ENCODE measurements around the gene TEX36. TPM values are rescaled to one million over a fixed set of nuclear protein-coding genes. Genes with fewer than 3 reads are reported as not detected.

The TEX36 gene
- total and polyA plus RNA-seq, 4 donors: 0.40 to 0.77 TPM; not detected in 2

- peak in 2 of 6 donors; percentile 45 to 62 for DNase-seq (ENCODE audit: low read depth in 4 of 6, low spot score in 6 of 6)
- H3K27ac ChIP-seq (ENCODE audit: low read depth, low read length): no peak overlapping the region
- no peaks in the 10 kb centered on the region for H3K9me3 ChIP-seq (ENCODE audit: control insufficient read depth, insufficient read depth, low read length)
- no peak overlapping the region for H3K4me3 ChIP-seq (ENCODE audit: low read depth, low read length)
- no peaks in the 10 kb centered on the region for H3K4me1 ChIP-seq (ENCODE audit: control insufficient read depth, insufficient read depth, low read length)
- no peaks in the 10 kb centered on the region for H3K36me3 ChIP-seq (ENCODE audit: control insufficient read depth, insufficient read depth, low read length)
- no peaks in the 10 kb centered on the region for H3K27me3 ChIP-seq (ENCODE audit: control insufficient read depth, insufficient read depth, low read length)
- 75% methylated on average over 9 of the region's 12 CpGs for WGBS (ENCODE audit: insufficient coverage)
These were observed 9.9 kb upstream of the TEX36 start for GRCh38 chr10:125692601-125693523.

- Histone ChIP-seq H3K9me3 (ENCODE audit: control insufficient read depth, insufficient read depth, low read length) (no peaks in the 10 kb centered on the region), H3K4me3 (ENCODE audit: low read depth, low read length) (no peak overlapping the region), H3K27ac (ENCODE audit: low read depth, low read length) (no peak overlapping the region), H3K4me1 (ENCODE audit: control insufficient read depth, insufficient read depth, low read length) (no peaks in the 10 kb centered on the region), H3K36me3 (ENCODE audit: control insufficient read depth, insufficient read depth, low read length) (no peaks in the 10 kb centered on the region), H3K27me3 (ENCODE audit: control insufficient read depth, insufficient read depth, low read length) (no peaks in the 10 kb centered on the region)
- WGBS (ENCODE audit: insufficient coverage): 50% methylated on average over 1 of the region's 3 CpGs
- DNase-seq (ENCODE audit: low read depth in 4 of 6, low spot score in 6 of 6): peak in 2 of 6 donors; percentile 57 to 77
These were observed 9.2 kb upstream of the TEX36 start for GRCh38 chr10:125692196-125692595.

- H3K36me3 ChIP-seq (ENCODE audit: control insufficient read depth, insufficient read depth, low read length): no peaks in the 10 kb centered on the region
- 54% methylated on average over 13 of the region's 19 CpGs for WGBS (ENCODE audit: insufficient coverage)
- H3K4me1 ChIP-seq (ENCODE audit: control insufficient read depth, insufficient read depth, low read length): no peaks in the 10 kb centered on the region
- peak in 1 of 6 donors; percentile 85 for DNase-seq (ENCODE audit: low read depth in 4 of 6, low spot score in 6 of 6)
- H3K4me3 ChIP-seq (ENCODE audit: low read depth, low read length): no peak overlapping the region
- H3K27me3 ChIP-seq (ENCODE audit: control insufficient read depth, insufficient read depth, low read length): no peaks in the 10 kb centered on the region
- no peaks in the 10 kb centered on the region for H3K9me3 ChIP-seq (ENCODE audit: control insufficient read depth, insufficient read depth, low read length)
- no peak overlapping the region for H3K27ac ChIP-seq (ENCODE audit: low read depth, low read length)
These were observed 8.4 kb upstream of the TEX36 start for GRCh38 chr10:125691160-125691981.

- peak in 1 of 6 donors; percentile 20 for DNase-seq (ENCODE audit: low read depth in 4 of 6, low spot score in 6 of 6)
- WGBS (ENCODE audit: insufficient coverage): 92% methylated on average over 5 of the region's 8 CpGs
- no peaks in the 10 kb centered on the region for H3K36me3 ChIP-seq (ENCODE audit: control insufficient read depth, insufficient read depth, low read length)
These were observed 7.1 kb upstream of the TEX36 start for GRCh38 chr10:125689955-125690569.

GRCh38 chr10:125687507-125688185 lies 4.7 kb upstream of the TEX36 start:
- no peaks in the 10 kb centered on the region for H3K36me3 ChIP-seq (ENCODE audit: control insufficient read depth, insufficient read depth, low read length)
- H3K9me3 ChIP-seq (ENCODE audit: control insufficient read depth, insufficient read depth, low read length): no peaks in the 10 kb centered on the region
- 100% methylated on average over 1 of the region's 3 CpGs for WGBS (ENCODE audit: insufficient coverage)
- no peak overlapping the region for H3K27ac ChIP-seq (ENCODE audit: low read depth, low read length)
- DNase-seq (ENCODE audit: low read depth in 4 of 6, low spot score in 6 of 6): no peak
- H3K27me3 ChIP-seq (ENCODE audit: control insufficient read depth, insufficient read depth, low read length): no peaks in the 10 kb centered on the region
- no peaks in the 10 kb centered on the region for H3K4me1 ChIP-seq (ENCODE audit: control insufficient read depth, insufficient read depth, low read length)
- H3K4me3 ChIP-seq (ENCODE audit: low read depth, low read length): no peak overlapping the region

More at GRCh38 chr10:125689955-125690569, 7.1 kb upstream of the TEX36 start:
- no peaks in the 10 kb centered on the region for H3K27me3 ChIP-seq (ENCODE audit: control insufficient read depth, insufficient read depth, low read length)
- H3K9me3 ChIP-seq (ENCODE audit: control insufficient read depth, insufficient read depth, low read length): no peaks in the 10 kb centered on the region
- no peaks in the 10 kb centered on the region for H3K4me1 ChIP-seq (ENCODE audit: control insufficient read depth, insufficient read depth, low read length)
- no peak overlapping the region for H3K4me3 ChIP-seq (ENCODE audit: low read depth, low read length)
- H3K27ac ChIP-seq (ENCODE audit: low read depth, low read length): peak overlapping the region; percentile 1

- WGBS (ENCODE audit: insufficient coverage): 57% methylated on average over 2 of the region's 5 CpGs
- Histone ChIP-seq H3K9me3 (ENCODE audit: control insufficient read depth, insufficient read depth, low read length) (no peaks in the 10 kb centered on the region), H3K4me1 (ENCODE audit: control insufficient read depth, insufficient read depth, low read length) (no peaks in the 10 kb centered on the region), H3K36me3 (ENCODE audit: control insufficient read depth, insufficient read depth, low read length) (no peaks in the 10 kb centered on the region), H3K27ac (ENCODE audit: low read depth, low read length) (no peak overlapping the region), H3K4me3 (ENCODE audit: low read depth, low read length) (no peak overlapping the region), H3K27me3 (ENCODE audit: control insufficient read depth, insufficient read depth, low read length) (no peaks in the 10 kb centered on the region)
- no peak for DNase-seq (ENCODE audit: low read depth in 4 of 6, low spot score in 6 of 6)
These were observed 1.6 kb upstream of the TEX36 start for GRCh38 chr10:125684581-125684980.

- DNase-seq (ENCODE audit: low read depth in 4 of 6, low spot score in 6 of 6): no peak
- Histone ChIP-seq H3K9me3 (ENCODE audit: control insufficient read depth, insufficient read depth, low read length) (no peaks in the 10 kb centered on the region), H3K27ac (ENCODE audit: low read depth, low read length) (no peak overlapping the region), H3K27me3 (ENCODE audit: control insufficient read depth, insufficient read depth, low read length) (no peaks in the 10 kb centered on the region), H3K4me3 (ENCODE audit: low read depth, low read length) (no peak overlapping the region), H3K4me1 (ENCODE audit: control insufficient read depth, insufficient read depth, low read length) (no peaks in the 10 kb centered on the region), H3K36me3 (ENCODE audit: control insufficient read depth, insufficient read depth, low read length) (no peaks in the 10 kb centered on the region)
- WGBS (ENCODE audit: insufficient coverage): 90% methylated on average over 5 of the region's 7 CpGs
These were observed 858 bp upstream of the TEX36 start for GRCh38 chr10:125683821-125684220.

- no peak for DNase-seq (ENCODE audit: low read depth in 4 of 6, low spot score in 6 of 6)
- Histone ChIP-seq H3K36me3 (ENCODE audit: control insufficient read depth, insufficient read depth, low read length) (no peaks in the 10 kb centered on the region), H3K27ac (ENCODE audit: low read depth, low read length) (no peak overlapping the region), H3K9me3 (ENCODE audit: control insufficient read depth, insufficient read depth, low read length) (peaks cover 7% of the 10 kb centered on the region), H3K4me3 (ENCODE audit: low read depth, low read length) (no peak overlapping the region), H3K27me3 (ENCODE audit: control insufficient read depth, insufficient read depth, low read length) (no peaks in the 10 kb centered on the region), H3K4me1 (ENCODE audit: control insufficient read depth, insufficient read depth, low read length) (no peaks in the 10 kb centered on the region)
- 84% methylated on average over 8 of the region's 11 CpGs for WGBS (ENCODE audit: insufficient coverage)
These were observed 3.5 kb downstream of the TEX36 start for GRCh38 chr10:125679436-125679835.

GRCh38 chr10:125672884-125673283 lies 10.1 kb downstream of the TEX36 start:
- H3K4me1 ChIP-seq (ENCODE audit: control insufficient read depth, insufficient read depth, low read length): no peaks in the 10 kb centered on the region
- H3K9me3 ChIP-seq (ENCODE audit: control insufficient read depth, insufficient read depth, low read length): peaks cover 10% of the 10 kb centered on the region
- H3K36me3 ChIP-seq (ENCODE audit: control insufficient read depth, insufficient read depth, low read length): no peaks in the 10 kb centered on the region
- H3K27ac ChIP-seq (ENCODE audit: low read depth, low read length): no peak overlapping the region
- no peak overlapping the region for H3K4me3 ChIP-seq (ENCODE audit: low read depth, low read length)
- no CpG with 5 or more reads among the region's 1 CpG for WGBS (ENCODE audit: insufficient coverage)
- H3K27me3 ChIP-seq (ENCODE audit: control insufficient read depth, insufficient read depth, low read length): no peaks in the 10 kb centered on the region
- no peak for DNase-seq (ENCODE audit: low read depth in 4 of 6, low spot score in 6 of 6)
